Stimulated activated CD4-positive, alpha-beta T cell treated with anti-CD3 and anti-CD28 coated beads, Interleukin-1b, Interleukin-23, amount 100 ng/mL, for 48 hours (primary cell): ENCODE measurements around the gene USP6.
"Not testable (repeated sequence)": the region's sequence is repeated elsewhere in the genome, so short reads cannot be mapped to it uniquely, and the experiment has no call there.

ENCODE experiments used
- DNase-seq: peaks from one replicate; pipeline ENCODE4 v3.0.0-alpha.2; 2020

The USP6 gene

DNA sequence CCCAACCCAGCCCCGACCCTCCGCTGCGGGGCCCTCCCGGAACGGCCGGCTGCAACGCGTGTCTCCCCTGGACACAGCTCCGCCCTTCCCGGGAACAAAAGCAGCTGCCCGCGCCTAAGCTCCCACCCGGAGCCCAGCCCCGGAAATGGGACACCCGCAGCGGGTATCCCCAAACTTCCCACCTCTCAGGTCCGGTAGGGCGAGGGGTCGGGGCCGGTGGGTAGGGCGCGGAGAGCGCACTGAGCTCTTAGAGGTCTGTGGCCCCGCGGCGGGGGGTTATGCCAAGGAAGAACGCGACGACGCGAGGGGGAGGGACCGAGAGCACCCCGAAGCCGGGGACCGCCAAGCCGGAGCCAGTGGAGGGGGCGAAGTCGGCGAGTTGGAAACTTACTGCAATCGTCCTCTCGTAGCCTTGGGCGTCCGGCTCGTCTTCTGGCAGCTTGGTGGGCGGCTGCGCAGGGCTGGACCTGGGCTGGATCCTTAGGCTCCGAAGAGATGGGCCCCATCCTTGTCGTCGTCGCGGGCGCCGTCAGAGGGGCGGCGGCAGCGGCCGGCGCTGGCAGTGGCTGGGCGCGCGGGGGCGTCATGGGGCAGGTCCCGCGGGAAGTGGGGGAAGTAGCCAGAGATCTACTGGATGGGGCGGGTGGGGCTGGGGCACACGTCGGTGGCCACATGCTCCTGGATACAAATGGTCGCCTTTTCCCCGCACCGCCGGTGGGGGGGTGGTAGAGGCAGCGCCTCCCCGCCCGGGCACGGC lies 6.9 kb downstream of the USP6 start:
- DNase-seq, result no peak

DNA sequence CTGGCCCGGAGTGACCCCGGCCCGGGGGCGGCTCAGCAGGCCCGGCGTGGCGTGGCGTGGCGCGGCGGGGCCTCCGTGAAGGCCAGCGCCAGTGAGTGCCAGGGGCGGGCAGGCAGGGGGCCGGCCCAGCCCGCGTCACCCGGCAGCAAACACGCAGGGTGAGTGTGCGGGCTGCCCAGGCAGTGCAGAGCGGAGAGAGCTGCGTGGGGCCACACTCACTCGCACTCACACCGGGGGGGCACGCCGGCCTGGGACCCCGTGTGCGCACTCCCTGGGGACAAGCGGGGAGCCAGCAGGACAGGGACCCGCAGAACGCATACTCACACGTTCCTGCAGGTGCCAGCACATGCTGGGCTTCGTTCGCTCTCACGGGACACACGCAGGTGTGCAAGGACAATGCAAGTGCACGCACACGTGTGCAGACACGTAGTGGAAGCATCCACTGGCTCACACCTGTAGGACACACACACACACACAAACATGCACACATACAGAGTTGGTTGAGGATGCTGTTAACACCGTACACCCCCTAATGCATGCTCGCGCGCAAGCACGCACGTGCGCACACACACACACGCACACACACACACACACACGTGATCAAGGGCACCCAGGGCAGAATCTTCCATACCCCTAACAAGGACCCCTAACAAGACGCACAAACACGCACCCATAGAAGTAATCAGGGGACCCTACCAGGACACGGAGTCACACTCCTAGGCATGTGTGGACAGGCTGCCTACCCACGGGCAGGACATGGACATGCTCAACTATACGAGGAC lies 7.7 kb downstream of the USP6 start:
- no peak for DNase-seq

DNA sequence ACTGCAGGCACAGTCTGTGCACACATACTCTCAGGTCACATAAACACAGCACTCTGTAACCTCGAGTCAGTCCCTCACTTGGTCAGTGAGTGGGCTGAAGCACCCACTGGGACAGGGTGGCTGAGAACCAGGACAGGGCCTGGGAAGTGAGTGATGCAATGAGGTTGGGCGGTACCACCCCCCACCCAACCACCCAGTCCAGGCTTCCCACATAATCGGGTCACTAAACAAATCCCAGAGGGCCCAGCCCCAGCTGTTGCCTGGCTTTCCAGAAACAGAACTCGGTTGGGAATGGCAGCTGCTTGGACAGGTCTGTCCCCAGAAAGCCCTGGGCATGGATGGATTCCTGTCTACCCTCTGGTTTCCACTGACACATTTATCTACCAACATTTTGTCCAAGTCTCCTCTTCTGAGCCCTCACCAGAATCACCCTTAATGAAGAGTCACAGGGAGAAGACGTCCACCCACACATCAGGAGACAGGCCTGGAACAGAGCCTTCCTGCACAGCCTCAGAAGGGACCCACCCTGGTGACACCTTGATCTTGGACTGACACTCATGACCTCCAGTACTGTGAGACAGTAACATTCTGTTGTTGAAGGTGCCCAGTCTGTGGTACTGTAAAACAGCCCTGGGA lies 8.4 kb downstream of the USP6 start:
- not testable (repeated sequence) for DNase-seq

DNA sequence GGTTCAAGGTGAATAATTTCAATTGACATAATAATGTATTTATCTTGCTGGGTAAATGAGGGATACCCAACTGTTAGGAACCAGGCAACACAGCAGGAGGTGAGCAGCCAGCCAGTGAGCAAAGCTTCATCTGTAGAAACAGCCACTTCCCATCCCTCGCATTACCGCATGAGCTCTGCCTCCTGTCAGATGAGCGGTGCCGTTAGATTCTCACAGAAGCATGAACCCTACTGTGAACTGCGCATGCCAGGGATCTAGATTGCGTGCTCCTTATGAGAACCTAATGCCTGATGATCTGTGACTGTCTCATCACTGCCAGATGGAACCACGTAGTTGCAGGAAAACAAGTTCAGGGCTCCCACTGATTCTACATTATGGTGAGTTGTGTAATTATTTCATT lies 9.1 kb downstream of the USP6 start:
- not testable (repeated sequence) for DNase-seq

DNA sequence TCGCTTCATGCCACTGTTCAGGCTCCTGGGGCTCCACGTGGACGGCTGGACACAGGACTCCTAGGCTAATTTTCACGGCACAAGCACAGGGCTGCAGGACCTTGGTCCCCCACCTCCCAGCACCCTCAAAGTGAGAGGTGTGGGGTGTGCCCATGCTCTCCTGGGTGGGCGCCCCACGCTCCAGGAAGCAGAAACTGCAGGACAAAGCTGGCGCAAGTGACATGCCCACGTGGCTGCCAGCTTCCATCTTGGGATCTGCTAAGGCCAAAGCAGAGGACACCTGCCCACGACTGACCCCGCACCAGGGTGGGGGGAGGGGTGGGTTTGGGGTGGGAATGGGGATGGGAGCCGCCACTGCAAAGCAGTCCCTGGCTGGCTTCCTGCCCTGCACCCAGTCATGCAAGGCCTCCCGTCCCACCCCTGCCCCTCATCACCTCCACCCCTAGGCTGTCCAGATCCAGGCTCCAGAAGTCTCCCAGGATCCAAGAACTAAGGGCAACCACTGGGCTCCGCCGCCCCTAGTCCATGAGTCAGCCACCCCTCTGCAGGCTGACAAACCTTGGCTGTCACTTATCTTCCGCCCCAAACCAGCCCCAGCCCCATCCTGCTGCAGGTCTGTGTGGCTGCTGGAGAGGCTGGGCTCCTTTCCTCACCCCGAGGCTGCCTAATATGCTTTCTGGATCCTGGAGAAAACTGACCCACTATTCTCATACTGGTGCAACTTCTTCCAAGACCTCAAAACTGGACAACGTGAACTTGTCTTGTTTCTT lies 11.1 kb downstream of the USP6 start:
- no peak for DNase-seq

DNA sequence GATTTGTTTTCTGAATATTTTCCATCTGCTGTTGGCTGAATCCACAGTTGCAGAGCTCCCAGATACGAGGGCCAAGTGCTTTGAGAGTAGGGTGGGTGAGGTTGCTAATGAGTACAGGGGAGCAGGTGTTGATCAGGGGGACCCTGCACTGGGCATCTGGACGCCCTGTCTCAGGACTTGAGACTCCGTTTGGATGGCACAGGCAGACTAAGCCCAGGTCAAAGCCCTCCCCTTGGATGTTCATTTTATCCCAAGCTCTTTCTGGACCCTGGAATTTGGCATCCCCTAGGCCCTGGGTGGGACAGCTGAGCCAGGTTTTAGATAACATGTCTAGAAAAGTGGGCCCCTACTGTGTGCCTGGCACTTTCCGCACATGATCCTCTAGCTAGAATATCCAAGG lies 12.1 kb downstream of the USP6 start:
- DNase-seq, result no peak

DNA sequence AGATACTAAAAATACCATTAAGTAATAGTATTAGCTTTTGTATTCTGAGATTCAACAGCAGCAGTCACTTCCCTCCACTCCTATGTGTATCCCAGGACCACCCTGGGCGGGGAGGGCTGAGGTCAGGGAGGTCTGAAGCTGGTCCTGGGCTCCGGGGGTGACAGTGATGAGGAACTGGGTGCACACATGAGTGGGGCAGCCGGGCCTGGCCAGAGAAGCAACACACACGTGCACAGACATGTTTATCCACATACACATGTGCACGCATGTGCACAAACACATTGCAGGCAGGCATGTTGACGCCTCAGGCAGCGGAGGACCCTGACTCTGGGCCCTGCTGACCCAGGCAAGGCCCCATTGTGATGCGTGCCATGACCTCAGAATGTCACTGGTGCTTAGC lies 12.6 kb downstream of the USP6 start:
- not testable (repeated sequence) for DNase-seq

DNA sequence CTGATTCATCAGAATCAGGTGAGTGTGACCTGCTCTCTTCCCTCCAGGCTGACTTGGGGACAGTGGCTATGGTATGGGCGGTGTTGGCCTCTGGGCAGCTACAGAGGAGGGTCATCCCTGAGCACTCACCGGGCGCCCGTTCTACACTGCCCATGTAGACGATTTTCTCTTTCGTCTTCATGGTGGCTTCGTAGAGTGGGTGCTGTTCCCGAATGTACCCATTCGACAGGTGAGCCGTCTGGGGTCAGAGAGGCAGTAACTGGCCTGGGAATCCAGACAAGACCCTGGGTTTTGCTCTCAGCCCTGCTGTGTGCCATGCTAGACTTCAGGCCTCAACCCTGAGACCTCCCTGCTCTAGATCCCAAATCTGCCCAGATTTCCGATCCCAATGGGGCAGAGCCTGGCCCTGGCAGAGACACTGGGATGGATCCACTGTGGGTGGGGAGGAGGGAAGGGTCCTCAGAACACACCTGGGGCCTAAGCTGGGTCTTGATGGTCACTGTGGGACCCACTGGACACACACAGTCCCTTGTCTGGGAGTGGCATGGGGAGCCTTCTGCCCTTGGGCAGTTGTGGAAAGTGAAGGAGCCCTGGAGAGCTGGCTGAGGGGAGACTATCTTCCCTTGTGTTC lies 13.2 kb downstream of the USP6 start:
- DNase-seq, result no peak

DNA sequence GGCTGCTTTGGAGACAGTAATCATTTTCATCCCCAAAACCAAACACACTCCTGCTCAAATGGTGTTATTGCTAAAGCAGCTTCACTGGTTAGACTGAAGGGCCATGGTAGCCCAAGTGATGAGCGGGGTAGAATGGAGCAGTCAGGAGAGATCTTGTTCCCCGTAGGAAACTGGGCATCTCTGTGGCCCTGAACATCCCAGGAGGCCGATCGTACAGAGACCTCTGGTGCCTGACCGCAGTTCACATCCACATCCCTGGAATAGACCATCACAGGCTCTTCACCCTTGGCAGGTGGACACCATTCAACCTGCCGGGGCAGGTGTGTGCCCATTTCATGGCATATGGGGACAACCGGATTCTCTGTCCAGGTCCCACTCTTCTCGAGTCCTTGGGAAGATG lies 13.9 kb downstream of the USP6 start:
- not testable (repeated sequence) for DNase-seq

DNA sequence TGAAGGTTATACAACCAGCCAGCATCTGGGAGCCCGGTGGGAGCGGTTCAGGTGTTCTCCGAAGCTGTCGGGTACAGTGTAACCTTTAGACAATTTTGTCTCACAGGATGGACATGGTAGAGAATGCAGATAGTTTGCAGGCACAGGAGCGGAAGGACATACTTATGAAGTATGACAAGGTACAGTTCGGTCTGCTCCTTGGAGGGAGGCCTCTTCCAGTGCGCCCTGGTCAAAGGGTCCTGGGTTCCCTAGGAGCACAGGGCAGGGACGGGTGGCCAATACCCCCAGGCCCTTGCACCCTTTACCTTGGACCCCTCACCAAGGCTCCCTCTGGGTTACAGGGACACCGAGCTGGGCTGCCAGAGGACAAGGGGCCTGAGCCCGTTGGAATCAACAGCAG lies 14.4 kb downstream of the USP6 start:
- DNase-seq, result not testable (repeated sequence)

DNA sequence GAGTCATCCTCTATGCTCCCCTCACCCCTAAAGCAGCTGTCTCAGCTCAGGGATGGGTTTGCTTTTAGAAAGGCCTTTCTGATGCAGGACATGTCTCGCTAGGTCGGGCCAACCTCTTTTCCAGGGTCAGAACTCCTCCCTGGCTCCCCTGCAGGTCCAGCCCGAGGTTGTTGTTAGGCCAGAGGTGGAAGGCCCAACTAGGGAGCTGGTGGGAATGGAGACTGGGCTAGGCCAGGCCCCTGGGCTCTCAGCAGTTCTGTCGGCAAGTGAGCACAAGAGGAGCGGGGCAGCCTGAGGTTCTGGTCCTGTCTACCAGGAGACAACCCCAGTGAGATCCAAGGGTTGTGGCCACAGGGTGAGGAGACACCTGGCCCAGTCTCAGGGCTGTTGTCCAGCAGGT lies 14.9 kb downstream of the USP6 start:
- not testable (repeated sequence) for DNase-seq

DNA sequence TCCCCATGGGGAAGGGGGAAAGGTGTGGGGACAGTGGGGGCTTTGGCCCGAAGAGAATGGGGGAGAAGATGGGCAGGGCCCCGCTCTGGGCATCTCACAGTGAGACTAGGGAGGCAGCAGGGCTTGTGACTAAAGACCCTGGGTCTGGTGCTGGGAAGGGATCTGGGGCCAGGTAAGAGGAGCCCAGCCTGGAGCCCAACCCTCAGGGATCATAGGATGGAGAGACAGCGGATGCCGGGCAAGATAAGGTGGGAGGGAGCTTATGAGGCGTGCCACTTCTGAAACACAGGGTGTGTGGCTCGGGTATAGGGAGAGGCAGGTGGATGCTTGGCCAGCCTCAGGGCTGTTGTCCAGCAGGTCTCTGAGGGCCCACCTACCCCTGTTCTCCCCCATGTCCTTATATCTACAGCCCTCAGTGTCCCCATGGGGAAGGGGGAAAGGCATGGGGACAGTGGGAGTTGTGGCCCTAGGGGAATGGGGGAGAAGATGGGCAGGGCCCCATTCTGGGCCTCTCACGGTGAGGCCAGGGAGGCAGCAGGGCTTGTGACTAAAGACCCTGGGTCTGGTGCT lies 15.4 kb downstream of the USP6 start:
- DNase-seq, result no peak

DNA sequence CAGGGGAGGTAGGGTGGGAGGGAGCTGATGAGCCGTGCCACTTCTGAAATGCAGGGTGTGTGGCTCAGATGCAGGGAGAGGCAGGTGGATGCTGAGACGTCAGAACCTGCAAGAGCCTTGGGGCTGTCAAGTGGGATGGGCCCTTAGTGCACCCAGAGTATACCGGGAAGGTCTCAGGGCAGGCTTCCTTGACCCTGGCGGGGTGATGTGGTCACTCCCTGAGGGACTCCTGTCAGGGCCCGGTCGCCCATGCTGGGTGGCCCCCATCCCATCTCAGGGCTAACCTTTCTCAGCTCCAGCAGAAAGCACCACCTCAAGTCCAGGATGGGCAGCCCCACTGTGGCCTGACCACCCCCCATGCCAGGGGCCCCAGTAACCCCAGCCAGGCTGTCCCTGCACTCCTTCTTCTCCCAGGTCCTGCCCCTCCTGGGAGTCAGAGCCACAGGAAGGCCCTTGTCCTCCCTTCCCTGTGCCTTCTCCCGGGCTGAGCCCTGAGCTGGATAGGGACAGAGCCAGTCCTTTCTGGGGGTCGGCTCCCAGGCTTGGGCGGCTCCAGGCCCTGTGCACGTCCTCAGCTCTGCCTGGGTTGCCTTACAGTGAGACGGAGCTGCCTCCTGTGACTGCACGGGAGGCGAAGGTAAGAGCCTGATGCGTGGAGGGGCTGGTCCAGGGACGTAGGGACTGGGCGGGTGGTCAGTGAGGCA lies 16.1 kb downstream of the USP6 start:
- not testable (repeated sequence) for DNase-seq

DNA sequence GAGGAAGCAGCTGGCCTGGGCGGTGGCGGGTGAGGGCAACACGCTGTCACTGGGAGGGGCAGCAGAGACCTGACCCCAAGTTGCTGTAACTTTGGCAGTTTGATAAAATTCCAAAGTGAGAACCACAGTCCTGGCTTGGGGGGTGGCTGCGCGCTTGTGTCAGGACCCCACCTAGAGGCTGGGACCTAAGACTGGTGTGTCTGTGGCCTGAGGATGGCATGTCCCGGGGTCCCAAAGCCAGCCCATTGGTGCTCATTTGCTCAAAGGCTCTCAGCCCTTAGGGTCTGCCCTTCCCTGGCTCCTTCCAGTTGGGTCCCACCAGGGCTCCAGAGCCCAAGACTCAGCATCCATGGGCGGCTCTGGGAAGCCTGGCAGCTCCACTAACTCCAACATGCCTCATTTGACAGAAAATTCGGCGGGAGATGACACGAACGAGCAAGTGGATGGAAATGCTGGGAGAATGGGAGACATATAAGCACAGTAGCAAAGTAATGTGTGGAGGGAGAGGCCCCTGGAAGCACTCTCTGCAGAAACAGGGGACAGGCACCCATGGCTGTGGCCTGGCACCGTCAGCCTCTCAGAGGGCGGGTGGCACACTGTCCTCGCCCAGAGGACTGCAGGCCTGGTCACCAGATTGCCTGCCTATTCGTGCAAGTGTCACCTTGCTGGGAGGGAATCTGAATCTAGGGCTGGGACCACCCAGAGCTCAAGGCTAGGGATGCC lies 16.8 kb downstream of the USP6 start:
- DNase-seq, result not testable (repeated sequence)

DNA sequence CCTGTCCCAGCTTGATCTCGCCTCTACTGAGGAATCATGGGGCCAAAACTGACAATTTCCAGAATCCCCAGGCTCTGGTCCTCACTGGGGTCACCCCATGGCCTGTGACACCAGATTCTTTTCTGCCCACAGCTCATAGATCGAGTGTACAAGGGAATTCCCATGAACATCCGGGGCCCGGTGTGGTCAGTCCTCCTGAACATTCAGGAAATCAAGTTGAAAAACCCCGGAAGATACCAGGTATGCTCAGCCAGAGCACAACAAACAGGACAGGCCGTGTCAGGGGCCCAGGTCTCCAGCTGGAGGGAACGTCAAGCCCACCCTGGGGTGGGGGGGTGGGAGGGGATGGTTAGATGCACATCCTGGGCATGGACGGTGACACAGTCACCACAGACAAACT lies 17.5 kb downstream of the USP6 start:
- DNase-seq, result no peak

DNA sequence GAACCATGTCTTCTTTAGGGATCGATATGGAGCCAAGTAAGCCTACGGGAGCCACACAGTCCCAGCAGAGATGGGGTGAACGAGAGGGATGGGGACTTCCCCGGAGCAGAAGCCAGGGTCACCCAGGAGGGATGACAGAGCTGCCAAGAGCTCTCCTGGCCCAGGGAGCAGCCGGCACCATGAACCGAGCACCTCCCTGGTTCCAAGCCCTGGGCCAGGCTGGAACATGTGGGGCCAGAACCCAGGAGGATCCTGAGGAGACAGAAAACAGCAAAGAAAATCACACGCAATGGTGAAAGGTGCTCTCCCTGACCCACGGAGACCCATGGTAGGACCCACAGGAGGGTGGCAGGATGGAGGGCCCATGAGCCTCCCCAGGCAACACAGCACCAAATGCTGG lies 18.1 kb downstream of the USP6 start:
- not testable (repeated sequence) for DNase-seq

DNA sequence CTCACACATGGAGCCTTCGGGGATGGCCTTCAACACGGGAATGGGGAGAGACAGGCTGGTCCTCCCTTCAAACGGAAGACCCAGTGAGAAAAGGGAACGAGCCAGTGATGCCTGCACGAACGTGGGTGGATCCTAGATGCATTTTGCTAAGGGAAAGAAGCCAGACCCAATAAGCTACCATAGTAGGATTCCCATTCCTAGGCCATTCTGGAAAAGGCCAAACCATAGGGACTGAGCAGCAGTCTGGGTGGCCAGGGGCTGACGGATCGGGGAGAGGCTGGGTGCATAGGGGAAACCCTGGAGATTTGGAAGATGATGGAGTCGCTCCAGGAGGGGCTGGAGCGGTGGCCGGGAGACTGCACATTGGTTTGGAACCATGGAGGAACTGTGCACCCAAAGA lies 18.7 kb downstream of the USP6 start:
- DNase-seq, result not testable (repeated sequence)

DNA sequence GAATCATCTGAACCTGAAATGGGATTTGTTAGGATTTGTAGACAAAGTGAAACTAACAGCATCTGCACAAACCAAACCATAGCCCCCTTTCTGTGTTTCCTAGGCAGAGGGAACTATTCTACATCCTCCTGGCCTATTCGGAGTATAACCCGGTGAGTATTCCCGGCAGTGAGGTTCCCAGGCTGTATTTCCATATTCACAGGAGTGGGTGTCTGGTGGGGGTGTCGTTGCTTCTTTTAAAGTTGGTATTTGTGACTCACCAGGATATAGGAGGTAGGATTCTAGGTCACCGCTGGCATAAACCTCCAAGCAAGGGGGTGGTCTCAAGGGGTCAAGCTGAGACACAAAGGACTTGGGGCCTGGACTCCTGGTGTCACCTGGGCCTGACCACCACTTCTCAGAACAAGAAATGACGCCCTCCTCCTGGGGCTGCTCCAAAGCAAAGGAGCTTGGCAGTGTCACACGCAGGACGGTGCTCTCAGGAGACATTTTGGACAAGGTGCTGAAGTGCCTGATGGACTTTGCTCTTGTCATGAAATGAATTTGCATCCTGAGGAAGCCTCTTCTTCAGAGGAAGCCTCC lies 19.4 kb downstream of the USP6 start:
- not testable (repeated sequence) for DNase-seq

DNA sequence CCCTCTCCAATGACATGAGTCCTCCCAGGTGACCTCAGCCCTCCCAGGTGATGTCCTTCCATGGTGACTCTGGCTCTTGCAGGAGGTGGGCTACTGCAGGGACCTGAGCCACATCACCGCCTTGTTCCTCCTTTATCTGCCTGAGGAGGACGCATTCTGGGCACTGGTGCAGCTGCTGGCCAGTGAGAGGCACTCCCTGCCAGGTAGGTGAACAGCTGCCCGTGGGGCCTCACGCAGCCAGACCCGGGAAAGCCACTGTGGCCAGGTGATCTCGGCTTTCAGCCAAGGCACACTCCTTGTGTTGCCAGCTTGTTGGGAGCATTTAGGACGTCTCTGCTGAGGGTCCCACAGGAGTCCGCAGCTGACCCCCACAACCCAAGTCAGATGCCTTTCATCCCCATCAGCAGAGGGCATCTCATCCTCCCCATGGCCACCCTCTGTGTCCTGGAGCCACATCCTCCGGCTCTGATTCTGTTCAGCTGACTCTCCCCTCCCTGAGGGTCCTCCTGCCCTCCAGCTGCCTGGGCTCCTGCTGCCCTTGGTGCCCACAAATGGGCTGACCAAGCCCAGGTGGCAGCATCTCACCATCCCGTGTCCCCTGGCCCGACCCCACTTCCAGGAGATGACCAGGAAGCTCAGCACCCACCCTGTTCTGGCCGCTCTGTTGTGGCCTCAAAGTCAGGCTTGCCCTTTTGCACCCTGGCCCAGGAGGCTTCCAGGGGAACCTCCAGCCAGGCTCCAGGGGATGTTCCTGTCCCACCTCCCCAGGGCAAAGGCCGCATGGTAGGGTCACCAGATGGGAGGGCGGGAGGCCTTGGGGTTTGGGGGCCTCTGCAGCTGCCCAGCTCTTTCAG lies 20.1 kb downstream of the USP6 start:
- no peak for DNase-seq
